Bronchial smooth muscle cell (primary cell): ENCODE results near the gene TAF5. TPM values are rescaled to one million over a fixed set of nuclear protein-coding genes. Genes with fewer than 3 reads are reported as not detected.

Source experiments
- total RNA-seq: library from RNA; depleted of rRNA; stranded (reverse); fragments of >200 nt; gene quantifications from 2 replicates; pipeline ENCODE4 v1.2.1, GENCODE V29; 2014

TAF5 gene
- 2.4 and 2.6 TPM in 2 replicates for total RNA-seq

DNA sequence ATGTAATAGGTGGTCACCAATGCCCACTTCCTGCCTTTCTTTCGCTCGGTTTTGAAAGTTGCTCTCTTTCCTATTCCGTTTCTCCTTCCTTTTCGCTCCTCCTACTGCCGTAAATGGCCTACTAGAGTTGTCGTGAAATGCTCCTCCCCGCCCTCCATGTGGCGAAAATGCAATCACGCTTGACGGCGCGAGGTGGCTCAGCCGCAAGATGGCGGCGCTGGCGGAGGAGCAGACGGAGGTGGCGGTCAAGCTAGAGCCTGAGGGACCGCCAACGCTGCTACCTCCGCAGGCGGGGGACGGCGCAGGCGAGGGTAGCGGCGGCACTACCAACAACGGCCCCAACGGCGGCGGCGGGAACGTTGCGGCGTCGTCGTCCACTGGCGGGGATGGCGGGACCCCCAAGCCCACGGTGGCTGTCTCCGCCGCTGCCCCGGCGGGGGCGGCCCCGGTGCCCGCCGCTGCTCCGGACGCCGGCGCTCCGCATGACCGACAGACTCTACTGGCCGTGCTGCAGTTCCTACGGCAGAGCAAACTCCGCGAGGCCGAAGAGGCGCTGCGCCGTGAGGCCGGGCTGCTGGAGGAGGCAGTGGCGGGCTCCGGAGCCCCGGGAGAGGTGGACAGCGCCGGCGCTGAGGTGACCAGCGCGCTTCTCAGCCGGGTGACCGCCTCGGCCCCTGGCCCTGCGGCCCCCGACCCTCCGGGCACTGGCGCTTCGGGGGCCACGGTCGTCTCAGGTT, at the start of gene TAF5:
TSS of gene TAF5 (plus strand) at position 195 of the 737 bp plus-strand sequence. CDS start at position 209, 14 bp downstream.

DNA sequence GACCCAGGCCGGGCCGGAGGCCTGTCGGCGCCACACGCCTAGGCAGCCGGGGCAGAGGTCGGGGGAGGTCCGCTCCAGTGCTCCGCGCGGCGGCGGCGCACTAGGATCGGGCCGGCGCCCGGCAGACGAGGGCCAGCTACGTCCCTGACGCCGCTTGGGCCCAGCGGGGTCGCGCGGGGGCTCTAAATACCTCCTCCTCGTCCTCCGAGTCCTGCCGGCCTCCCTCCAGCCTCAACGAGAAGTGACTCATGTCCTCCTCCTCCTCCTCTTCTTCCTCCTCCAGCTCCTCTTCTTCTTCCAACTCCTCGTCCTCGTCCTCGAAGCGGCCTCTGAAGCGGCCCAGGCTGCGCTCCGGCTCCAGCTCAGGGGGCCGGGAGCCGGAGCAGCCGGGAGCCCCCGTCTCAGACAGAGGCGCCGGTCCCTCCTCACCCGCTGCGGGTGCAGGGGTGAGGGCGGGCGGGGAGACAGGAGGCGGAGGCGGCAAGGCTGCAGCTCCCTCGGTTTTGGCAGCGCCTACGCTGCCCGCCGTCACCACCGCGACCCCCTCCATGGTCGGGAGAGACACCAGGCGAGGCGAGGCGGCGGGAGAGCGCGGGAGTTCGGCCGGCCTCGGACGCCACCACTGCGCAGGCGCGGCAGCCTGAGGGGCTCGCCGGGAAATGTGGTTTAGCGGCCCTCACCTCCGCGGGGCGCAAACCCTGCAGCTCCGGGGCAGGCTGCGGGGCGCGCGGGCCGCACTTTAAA, 17.1 kb upstream of the TAF5 start, which contains the start of gene PCGF6:
TSS of gene PCGF6 (minus strand) at position 624 of the 744 bp plus-strand sequence. CDS start at position 550, 74 bp downstream.

DNA sequence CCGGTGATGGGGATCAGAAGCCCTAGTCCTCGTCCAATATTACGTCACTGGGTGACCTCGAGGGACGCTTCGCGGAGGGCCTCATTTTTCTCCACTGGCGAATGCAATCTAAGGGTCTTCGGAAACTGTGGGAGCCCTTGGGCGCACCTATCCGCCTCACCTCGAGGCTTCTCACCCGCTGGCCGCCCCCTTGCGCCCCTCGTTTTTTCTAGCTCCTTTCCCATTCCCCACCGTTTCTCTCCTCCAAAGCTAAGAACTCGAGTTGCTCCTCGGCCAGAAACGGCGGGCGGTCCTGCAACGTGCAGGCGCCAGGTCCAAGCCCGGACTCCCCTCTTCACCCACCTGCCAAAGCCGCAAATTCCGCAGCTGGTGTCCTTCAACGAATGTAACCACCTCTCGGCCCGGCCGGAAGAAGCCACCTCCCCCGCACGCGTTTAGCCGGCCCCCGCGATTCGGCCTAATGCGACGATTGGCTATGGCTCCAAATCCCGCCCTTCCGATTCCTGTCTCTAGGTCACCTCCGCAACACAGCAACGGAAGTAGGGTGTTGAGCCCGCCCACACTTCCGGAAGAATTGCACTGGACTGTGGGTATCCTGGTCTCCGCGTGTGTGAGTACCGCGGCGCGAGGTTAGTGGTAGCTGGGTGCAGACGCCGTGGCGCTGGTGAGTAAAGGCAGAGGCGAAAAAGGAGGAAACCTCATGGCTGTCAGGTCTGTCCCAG, 28.5 kb downstream of the TAF5 start, which contains the start of the genes ATP5MK and PDCD11:
TSS of gene ATP5MK (minus strand) at position 409 of the 722 bp plus-strand sequence. CDS start 4,018 bp downstream, outside the sequence.
TSS of gene PDCD11 (plus strand) at position 560 of the 722 bp plus-strand sequence. CDS start 1,801 bp downstream, outside the sequence.

Other genes starting within 250 kb of the TAF5 start
- 41.6 and 69.0 TPM in 2 replicates for gene NT5C2, start 174.7 kb upstream of the TAF5 start, total RNA-seq
- gene RPEL1, start 122.1 kb upstream of the TAF5 start, total RNA-seq: under 0.01 TPM in 1 of 2 replicates, not detected in the other
- under 0.01 and 0.47 TPM in 2 replicates for gene INA, start 90.8 kb upstream of the TAF5 start, total RNA-seq
- gene PCGF6, start 16.8 kb upstream of the TAF5 start, total RNA-seq: 9.3 and 9.9 TPM in 2 replicates
- 162 and 214 TPM in 2 replicates for gene ATP5MK, start 28.5 kb downstream of the TAF5 start, total RNA-seq
- 21.6 and 24.1 TPM in 2 replicates for gene PDCD11, start 28.6 kb downstream of the TAF5 start, total RNA-seq
- 21.8 and 31.4 TPM in 2 replicates for gene CALHM2, start 84.4 kb downstream of the TAF5 start, total RNA-seq
- gene CALHM1, start 90.9 kb downstream of the TAF5 start, total RNA-seq: not detected in 2 replicates
- gene CALHM3, start 111.3 kb downstream of the TAF5 start, total RNA-seq: not detected in 2 replicates
- 0.16 and 0.17 TPM in 2 replicates for gene NEURL1, start 125.7 kb downstream of the TAF5 start, total RNA-seq